Esophagus squamous epithelium (tissue), 5 donors: ENCODE results near the gene ARFIP2. TPM values are rescaled to one million over a fixed set of nuclear protein-coding genes. Genes with fewer than 3 reads are reported as not detected.

ENCODE experiments used
- DNase-seq: peaks from one replicate; lab custom pipeline; 2025; lab: John Stamatoyannopoulos, UW
- H3K27ac ChIP-seq, 4 donors: fragments of 200-600 bp; sonication (generic); one replicate each; pipeline ENCODE4 v1.5.1; 2016 to 2019; ENCODE audit warnings: mild to moderate bottlenecking in 1 of 4
- H3K27me3 ChIP-seq, 4 donors: fragments of 200-600 bp; sonication (generic); 1 replicate in 3 of 4; 2 replicates in 1 of 4; pipeline versions ENCODE4 v1.5.1 to v1.6.0; 2017 to 2021; ENCODE audit warnings: antibody characterized with exemption in 1 of 4
- H3K36me3 ChIP-seq, 3 donors: fragments of 200-600 bp; sonication (generic); one replicate each; pipeline ENCODE4 v1.5.1; 2016 to 2019
- H3K4me1 ChIP-seq, 3 donors: fragments of 200-600 bp; sonication (generic); one replicate each; pipeline ENCODE4 v1.5.1; 2017 to 2019
- H3K4me3 ChIP-seq, 4 donors: fragments of 200-600 bp; sonication (generic); 1 replicate in 3 of 4; 2 replicates in 1 of 4; pipeline ENCODE4 v1.5.1; 2016 to 2019; ENCODE audit warnings: mild to moderate bottlenecking in 2 of 4, moderate library complexity in 1 of 4
- H3K9me3 ChIP-seq, 3 donors: fragments of 200-600 bp; sonication (generic); one replicate each; pipeline ENCODE4 v1.5.1; 2016 to 2019
- POLR2A ChIP-seq, 4 donors: fragments of 450-650 bp; IDR thresholded peaks; one replicate each; pipeline ENCODE4 v1.6.1; 2017; ENCODE audit warnings: antibody characterized with exemption in 4 of 4, mild to moderate bottlenecking in 4 of 4, moderate library complexity in 3 of 4
- WGBS, 2 donors: methylation state at CpG; one replicate each; pipeline ENCODE4 v1.1.5; 2018; 5-methylcytosine and 5-hydroxymethylcytosine counted together
- intact Hi-C: fragments of 100-400 bp; cut with DNase I; formaldehyde crosslinking; loops from one replicate; pipeline ENCODE4 v1.15.0; 2022
- total RNA-seq, 4 donors: library from RNA; depleted of rRNA; stranded (reverse); fragments of >200 nt; gene quantifications; one replicate each; pipeline ENCODE4 v1.1.0, GENCODE V29; 2016
- TF ChIP-seq, protein P1 (sequence below), 6 experiments: fragments of 450-650 bp in 4 of 6; fragments of 200-600 bp in 2 of 6; sonication (generic) in 2 of 6; IDR thresholded peaks; one replicate each; pipeline ENCODE4 v1.5.1; 2016 to 2019; ENCODE audit warnings: antibody characterized with exemption in 6 of 6, mild to moderate bottlenecking in 4 of 6, moderate library complexity in 4 of 6
- donor health status: DM: yes; HTN: yes; CAD: no.

ARFIP2 gene
- total RNA-seq, 4 donors from 2014 or later, result 39.4 to 74.6 (median 50.8) TPM

DNA sequence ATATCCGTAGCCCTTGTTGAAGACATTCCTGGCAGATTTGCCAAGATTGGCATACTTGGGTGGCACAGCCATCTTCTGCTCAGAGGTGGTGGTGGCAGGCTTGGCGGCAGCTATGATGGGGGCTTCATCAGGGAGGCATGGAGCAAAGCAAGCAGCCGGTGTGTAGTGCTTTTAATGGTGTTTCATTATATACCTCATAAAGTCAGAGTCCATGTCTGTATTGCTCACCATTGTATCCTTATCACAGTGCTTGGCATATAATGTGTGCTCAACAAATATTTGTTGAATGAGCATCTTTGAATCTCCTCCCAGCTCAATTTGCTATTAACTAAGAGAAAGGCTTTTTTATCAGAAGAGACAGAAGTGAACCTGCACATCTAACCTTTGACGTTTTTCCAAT lies 8.2 kb upstream of the ARFIP2 start:
- 65 to 89% methylated on average over 4 of the region's 4 CpGs for WGBS, 2 donors

DNA sequence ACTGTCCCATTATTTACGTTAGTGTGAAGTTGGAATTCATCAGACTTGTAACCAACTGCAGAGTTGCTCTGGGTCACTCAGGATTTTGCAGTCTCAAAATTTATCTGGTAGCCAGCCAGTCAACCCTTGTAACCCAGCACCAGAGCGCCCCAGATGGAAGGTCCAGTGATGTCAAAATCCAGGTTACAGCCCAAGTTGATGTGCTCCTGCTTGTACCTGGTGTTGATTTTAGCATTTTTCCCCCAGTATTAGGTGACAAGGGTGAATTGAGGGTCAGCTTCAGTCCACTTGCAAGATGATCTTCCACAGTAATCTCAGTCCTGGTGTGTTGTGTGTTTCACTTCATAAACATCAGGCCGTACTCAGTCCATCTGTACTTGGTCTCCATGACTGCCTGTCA lies 7.7 kb upstream of the ARFIP2 start:
- H3K4me3 ChIP-seq, result no peak overlapping the region
- 100% methylated on average over 3 of the region's 3 CpGs for WGBS, 2 donors
- no peaks in the 10 kb centered on the region for H3K9me3 ChIP-seq
- peaks cover 0 to 99% (median 5%) of the 10 kb centered on the region in 3 donors for H3K36me3 ChIP-seq
- no peak overlapping the region for H3K27ac ChIP-seq
- DNase-seq, result no peak
- H3K4me1 ChIP-seq, result no peaks in the 10 kb centered on the region
- TF ChIP-seq, protein P1, sequence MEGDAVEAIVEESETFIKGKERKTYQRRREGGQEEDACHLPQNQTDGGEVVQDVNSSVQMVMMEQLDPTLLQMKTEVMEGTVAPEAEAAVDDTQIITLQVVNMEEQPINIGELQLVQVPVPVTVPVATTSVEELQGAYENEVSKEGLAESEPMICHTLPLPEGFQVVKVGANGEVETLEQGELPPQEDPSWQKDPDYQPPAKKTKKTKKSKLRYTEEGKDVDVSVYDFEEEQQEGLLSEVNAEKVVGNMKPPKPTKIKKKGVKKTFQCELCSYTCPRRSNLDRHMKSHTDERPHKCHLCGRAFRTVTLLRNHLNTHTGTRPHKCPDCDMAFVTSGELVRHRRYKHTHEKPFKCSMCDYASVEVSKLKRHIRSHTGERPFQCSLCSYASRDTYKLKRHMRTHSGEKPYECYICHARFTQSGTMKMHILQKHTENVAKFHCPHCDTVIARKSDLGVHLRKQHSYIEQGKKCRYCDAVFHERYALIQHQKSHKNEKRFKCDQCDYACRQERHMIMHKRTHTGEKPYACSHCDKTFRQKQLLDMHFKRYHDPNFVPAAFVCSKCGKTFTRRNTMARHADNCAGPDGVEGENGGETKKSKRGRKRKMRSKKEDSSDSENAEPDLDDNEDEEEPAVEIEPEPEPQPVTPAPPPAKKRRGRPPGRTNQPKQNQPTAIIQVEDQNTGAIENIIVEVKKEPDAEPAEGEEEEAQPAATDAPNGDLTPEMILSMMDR (IDR thresholded peaks at IDR 0.05), result no peak
- no peak for TF ChIP-seq POLR2A (IDR thresholded peaks at IDR 0.05)
- intact Hi-C loops, result loop anchor here (10.0 kb wide), 1 partner anchor 126 kb away; the partner anchor contains the start of genes TAF10 and TPP1
- no peaks in the 10 kb centered on the region for H3K27me3 ChIP-seq

More for the DNA sequence above, 8.2 kb upstream of the ARFIP2 start:
- Histone ChIP-seq H3K4me1 (no peaks in the 10 kb centered on the region), H3K4me3 (no peak overlapping the region), H3K9me3 (no peaks in the 10 kb centered on the region), H3K36me3 (peaks cover 0 to 99% (median 5%) of the 10 kb centered on the region in 3 donors), H3K27ac (no peak overlapping the region), H3K27me3 (no peaks in the 10 kb centered on the region)
- no peak for DNase-seq
- intact Hi-C loops, result loop anchor here (10.0 kb wide), 1 partner anchor 125 kb away; the partner anchor contains the start of genes TAF10 and TPP1
- TF ChIP-seq, protein P1 (IDR thresholded peaks at IDR 0.05), result no peak
- no peak for TF ChIP-seq POLR2A (IDR thresholded peaks at IDR 0.05)

DNA sequence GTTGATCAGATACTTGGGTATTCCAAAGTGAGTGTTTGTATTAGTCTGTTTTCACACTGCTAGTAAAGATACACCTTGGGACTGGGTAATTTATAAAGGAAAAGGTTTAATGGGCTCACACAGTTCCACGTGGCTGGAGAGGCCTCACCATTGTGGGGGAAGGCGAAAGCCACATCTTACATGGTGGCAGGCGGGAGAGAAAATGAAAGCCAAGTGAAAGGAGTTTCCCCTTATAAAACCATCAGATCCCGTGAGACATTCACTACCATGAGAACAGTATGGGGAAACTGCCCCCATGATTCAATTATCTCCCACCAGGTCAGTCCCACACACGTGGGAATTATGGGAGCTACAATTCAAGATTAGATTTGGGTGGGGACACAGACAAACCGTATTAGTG lies 7.2 kb upstream of the ARFIP2 start:
- no peak overlapping the region for H3K27ac ChIP-seq
- DNase-seq, result no peak
- no peaks in the 10 kb centered on the region for H3K9me3 ChIP-seq
- no peaks in the 10 kb centered on the region for H3K27me3 ChIP-seq
- H3K4me3 ChIP-seq, result no peak overlapping the region
- intact Hi-C loops, result loop anchor here (10.0 kb wide), 1 partner anchor 126 kb away; the partner anchor contains the start of genes TAF10 and TPP1
- TF ChIP-seq POLR2A (IDR thresholded peaks at IDR 0.05), result no peak
- TF ChIP-seq, protein P1 (IDR thresholded peaks at IDR 0.05), result no peak
- peaks cover 0 to 99% (median 5%) of the 10 kb centered on the region in 3 donors for H3K36me3 ChIP-seq
- peaks cover 0 to 2% (median 0%) of the 10 kb centered on the region in 3 donors for H3K4me1 ChIP-seq
- 90 to 96% methylated on average over 6 of the region's 6 CpGs for WGBS, 2 donors

DNA sequence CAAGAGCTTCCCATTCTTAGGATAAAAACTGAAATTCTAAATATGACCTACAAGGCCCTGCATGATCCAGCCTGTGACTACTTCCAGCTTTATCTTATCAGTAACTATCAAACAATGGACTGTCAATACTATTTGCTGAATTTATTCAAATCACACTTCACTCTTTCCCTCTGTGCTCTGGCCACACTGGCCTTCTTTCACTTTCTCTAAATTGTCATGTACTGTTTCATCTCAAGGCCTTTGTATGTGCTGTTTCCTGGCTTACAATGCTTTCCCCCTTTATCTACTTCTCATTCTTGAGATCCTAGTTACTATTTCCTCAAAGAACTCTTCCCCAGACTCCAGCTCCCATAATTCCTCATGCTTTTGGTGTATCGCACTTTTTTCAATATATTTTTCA lies 5.8 kb upstream of the ARFIP2 start:
- H3K4me1 ChIP-seq, result peaks cover 6 to 16% (median 8%) of the 10 kb centered on the region in 3 donors
- TF ChIP-seq POLR2A (IDR thresholded peaks at IDR 0.05), result no peak
- TF ChIP-seq, protein P1 (IDR thresholded peaks at IDR 0.05), result no peak
- WGBS, 2 donors, result 92 to 100% methylated on average over 1 of the region's 1 CpG
- no peaks in the 10 kb centered on the region for H3K27me3 ChIP-seq
- no peak overlapping the region for H3K27ac ChIP-seq
- DNase-seq, result no peak
- H3K36me3 ChIP-seq, result peaks cover 0 to 96% (median 5%) of the 10 kb centered on the region in 3 donors
- H3K9me3 ChIP-seq, result no peaks in the 10 kb centered on the region
- H3K4me3 ChIP-seq, result no peak overlapping the region
- intact Hi-C loops, result loop anchor here (10.0 kb wide), 1 partner anchor 128 kb away; the partner anchor contains the start of genes TAF10 and TPP1

DNA sequence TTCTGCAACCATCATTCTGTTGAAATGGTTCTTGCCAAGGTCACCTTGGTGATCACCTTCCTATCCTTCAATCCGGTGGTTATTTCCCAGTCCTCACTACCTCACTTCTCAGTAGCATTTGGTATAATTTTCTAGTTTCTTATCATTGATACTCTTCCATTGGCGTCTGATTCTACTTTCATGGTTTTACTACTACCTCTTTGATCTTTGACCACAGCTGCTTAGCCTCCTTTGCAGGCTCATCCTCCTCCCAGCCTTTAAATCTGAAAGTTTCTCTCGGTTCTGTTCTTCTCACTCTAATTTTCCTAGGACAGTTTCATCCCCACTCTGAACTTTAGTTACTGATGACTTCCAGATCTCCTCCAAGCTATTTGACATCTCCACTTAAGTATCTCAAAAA lies 5.1 kb upstream of the ARFIP2 start:
- no peaks in the 10 kb centered on the region for H3K27me3 ChIP-seq
- peaks cover 0 to 90% (median 5%) of the 10 kb centered on the region in 3 donors for H3K36me3 ChIP-seq
- H3K4me3 ChIP-seq, result no peak overlapping the region
- DNase-seq, result no peak
- intact Hi-C loops, result loop anchor here (10.0 kb wide), 1 partner anchor 129 kb away; the partner anchor contains the start of genes TAF10 and TPP1
- H3K9me3 ChIP-seq, result no peaks in the 10 kb centered on the region
- 82 to 86% methylated on average over 3 of the region's 3 CpGs for WGBS, 2 donors
- TF ChIP-seq, protein P1 (IDR thresholded peaks at IDR 0.05), result no peak
- TF ChIP-seq POLR2A (IDR thresholded peaks at IDR 0.05), result no peak
- H3K27ac ChIP-seq, result no peak overlapping the region
- H3K4me1 ChIP-seq, result peaks cover 8 to 19% (median 10%) of the 10 kb centered on the region in 3 donors
